ENCODE measurements around the gene SCN4B. TPM values are rescaled to one million over a fixed set of nuclear protein-coding genes. Genes with fewer than 3 reads are reported as not detected.

Gene SCN4B
- total and polyA plus RNA-seq, 2 donors (not counting 3 experiments of a cell fraction or from before 2014, with no cell fraction given): 0.06 to 0.13 TPM

GRCh38 chr11:118084247-118084646, 68.4 kb downstream of the SCN4B start:
- H3K27me3 ChIP-seq (ENCODE audit: control insufficient read depth in 2 of 2, insufficient read depth in 2 of 2, low read length in 2 of 2): peaks cover 3% of the 10 kb centered on the region in 2 experiments
- no peak overlapping the region for H2AFZ ChIP-seq (ENCODE audit: low read depth, low read length)
- no peak overlapping the region for H3K4me2 ChIP-seq (ENCODE audit: insufficient read depth, low read length)
- no peaks in the 10 kb centered on the region for H3K36me3 ChIP-seq (ENCODE audit: control insufficient read depth in 2 of 2, extremely low read depth in 1 of 2, insufficient read depth in 2 of 2, low read length in 2 of 2)
- H3K9ac ChIP-seq (replicated peaks; ENCODE audit: extremely low read depth, insufficient read depth, low read length): no peak overlapping the region
- no peak overlapping the region for H3K27ac ChIP-seq (ENCODE audit: insufficient read depth, low read depth, low read length)
- CTCF ChIA-PET: interaction anchor here (1.0 to 1.8 kb wide), 3 partner anchors 12 to 265 kb away, joined by 3 to 4 read pairs (median 3); no protein-coding TSS in a partner anchor
- dilution Hi-C loops (cut with MboI; ENCODE audit: extremely low pct_ligation_motif_present, low sequenced_read_pairs): no loop called here
- TF ChIP-seq CTCF (IDR thresholded peaks at IDR 0.05; ENCODE audit: extremely low read depth in 1 of 2, insufficient read depth in 1 of 2, low read depth in 1 of 2, low read length in 2 of 2): no peak
- no peak for TF ChIP-seq JUN (IDR thresholded peaks at IDR 0.05; ENCODE audit: borderline replicate concordance, insufficient read depth, insufficient read length, low read depth)
- no peak for TF ChIP-seq MYC (IDR thresholded peaks at IDR 0.05; ENCODE audit: low read depth, low read length)
- TF ChIP-seq EZH2 (IDR thresholded peaks at IDR 0.05; ENCODE audit: borderline replicate concordance, low read depth, low read length, severe bottlenecking): no peak
- no peak for TF ChIP-seq POLR2AphosphoS5 (IDR thresholded peaks at IDR 0.05; ENCODE audit: insufficient read depth, low read depth, low read length)
- TF ChIP-seq, protein P1, sequence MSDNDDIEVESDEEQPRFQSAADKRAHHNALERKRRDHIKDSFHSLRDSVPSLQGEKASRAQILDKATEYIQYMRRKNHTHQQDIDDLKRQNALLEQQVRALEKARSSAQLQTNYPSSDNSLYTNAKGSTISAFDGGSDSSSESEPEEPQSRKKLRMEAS (IDR thresholded peaks at IDR 0.05; ENCODE audit: insufficient read depth, insufficient read length): no peak
- no peak for TF ChIP-seq FOS (IDR thresholded peaks at IDR 0.05; ENCODE audit: borderline replicate concordance, insufficient read depth, low read length)
- no peak for TF ChIP-seq POLR2A (IDR thresholded peaks at IDR 0.05; ENCODE audit: low read depth, low read length)
- no peak for TF ChIP-seq GATA2 (IDR thresholded peaks at IDR 0.05; ENCODE audit: insufficient read depth, insufficient read length, low read depth, low read length)
- no peaks in the 10 kb centered on the region for H3K79me2 ChIP-seq (ENCODE audit: control insufficient read depth, insufficient read depth, low read length)
- no TSS peak for BruUV-seq (replicated peaks)
- DNase-seq (ENCODE audit: low read depth, low spot score): no peak
- no peak overlapping the region for H3K4me3 ChIP-seq (replicated peaks in 1 of 3; ENCODE audit: insufficient read depth in 1 of 3, low read depth in 1 of 3, low read length in 3 of 3)
- intact Hi-C loops (cut with micrococcal nuclease): no loop called here
- POLR2A ChIA-PET: no interaction called here
- no peak for FAIRE-seq
- no peaks in the 10 kb centered on the region for H3K9me1 ChIP-seq (replicated peaks; ENCODE audit: control insufficient read depth, extremely low read depth, insufficient read depth, low read length)
- no peaks in the 10 kb centered on the region for H3K9me3 ChIP-seq (replicated peaks; ENCODE audit: control insufficient read depth, insufficient read depth, low read length)
- H4K20me1 ChIP-seq (replicated peaks; ENCODE audit: control insufficient read depth, extremely low read depth, insufficient read depth, low read length): no peaks in the 10 kb centered on the region
- peaks cover 8% of the 10 kb centered on the region for H3K4me1 ChIP-seq (ENCODE audit: control insufficient read depth, extremely low read depth, insufficient read depth, low read length)

Other genes with a start within 250 kb of the SCN4B start
- gene TMPRSS13, start 223.4 kb downstream of the SCN4B start, total RNA-seq: 0.46 TPM in 1 of 2 replicates, not detected in the other
- gene TMPRSS13, start 223.4 kb downstream of the SCN4B start, polyA plus RNA-seq: 0.18 and 0.22 TPM in 2 replicates
- gene IL10RA, start 166.4 kb downstream of the SCN4B start, total RNA-seq: 0.14 TPM in 1 of 2 replicates, not detected in the other
- gene IL10RA, start 166.4 kb downstream of the SCN4B start, polyA plus RNA-seq: 0.04 and 0.11 TPM in 2 replicates
- gene TMPRSS4, start 75.7 kb downstream of the SCN4B start, total RNA-seq: not detected in 2 replicates
- not detected in 2 replicates for gene TMPRSS4, start 75.7 kb downstream of the SCN4B start, polyA plus RNA-seq
- gene SMIM35, start 65.9 kb downstream of the SCN4B start, total RNA-seq: not detected in 2 replicates
- not detected in 2 replicates for gene SMIM35, start 65.9 kb downstream of the SCN4B start, polyA plus RNA-seq
- not detected in 2 replicates for gene SCN2B, start 23.8 kb upstream of the SCN4B start, total RNA-seq
- not detected in 2 replicates for gene SCN2B, start 23.8 kb upstream of the SCN4B start, polyA plus RNA-seq
- 0.35 and 0.39 TPM in 2 replicates for gene JAML, start 72.2 kb upstream of the SCN4B start, total RNA-seq
- gene JAML, start 72.2 kb upstream of the SCN4B start, polyA plus RNA-seq: 0.04 TPM in 1 of 2 replicates, not detected in the other
- gene MPZL3, start 99.5 kb upstream of the SCN4B start, total RNA-seq: 7.0 and 7.1 TPM in 2 replicates
- gene MPZL3, start 99.5 kb upstream of the SCN4B start, polyA plus RNA-seq: 2.5 TPM in 2 replicates
- gene MPZL2, start 111.5 kb upstream of the SCN4B start, total RNA-seq: 37.1 and 49.5 TPM in 2 replicates
- gene MPZL2, start 111.5 kb upstream of the SCN4B start, polyA plus RNA-seq: 16.5 and 21.0 TPM in 2 replicates
- gene CD3E, start 151.9 kb upstream of the SCN4B start, total RNA-seq: not detected in 2 replicates
- not detected in 2 replicates for gene CD3E, start 151.9 kb upstream of the SCN4B start, polyA plus RNA-seq
- not detected in 2 replicates for gene CD3D, start 189.9 kb upstream of the SCN4B start, total RNA-seq
- not detected in 2 replicates for gene CD3D, start 189.9 kb upstream of the SCN4B start, polyA plus RNA-seq
- gene CD3G, start 191.5 kb upstream of the SCN4B start, total RNA-seq: not detected in 2 replicates
- gene CD3G, start 191.5 kb upstream of the SCN4B start, polyA plus RNA-seq: not detected in 2 replicates
- gene UBE4A, start 206.8 kb upstream of the SCN4B start, total RNA-seq: 34.9 and 40.2 TPM in 2 replicates
- 9.6 and 13.3 TPM in 2 replicates for gene UBE4A, start 206.8 kb upstream of the SCN4B start, polyA plus RNA-seq
- 211 and 242 TPM in 2 replicates for gene ATP5MG, start 248.8 kb upstream of the SCN4B start, total RNA-seq
- gene ATP5MG, start 248.8 kb upstream of the SCN4B start, polyA plus RNA-seq: 328 and 439 TPM in 2 replicates